Endothelial cell of umbilical vein (primary cell): Measurements from ENCODE around the gene PSMB2. TPM values are rescaled to one million over a fixed set of nuclear protein-coding genes. Genes with fewer than 3 reads are reported as not detected.

Experiments
- BruUV-seq: library from RNA; stranded (reverse); fragments of 400-500 nt; replicated peaks from 2 replicates; lab custom pipeline; 2021; lab: Mats Ljungman, UMichigan
- CTCF ChIA-PET: fragments of 300-600, 350-600 bp; sonication (Branson Sonifier 250); formaldehyde crosslinking; loops from one replicate; lab custom pipeline; 2021; ENCODE audit warnings: antibody characterized with exemption, inconsistent platforms; lab: Charles Lee
- POLR2A ChIA-PET: fragments of 300-600, 350-600 bp; sonication (Branson Sonifier 250); formaldehyde crosslinking; loops from one replicate; lab custom pipeline; 2021; ENCODE audit warnings: antibody characterized with exemption, inconsistent platforms; lab: Charles Lee
- DNase-seq: peaks from one replicate; pipeline ENCODE4 v3.0.0-alpha.2; 2011; ENCODE audit warnings: low read depth, low spot score
- FAIRE-seq: peaks from 2 replicates; lab custom pipeline; 2011; peaks lifted over from hg19 to GRCh38; lab: Jason Lieb, UNC
- H2AFZ ChIP-seq: 2 replicates; pipeline ENCODE4 v1.6.0; 2012; ENCODE audit warnings: low read depth, low read length, control low read depth, inconsistent platforms
- H3K27ac ChIP-seq: 2 replicates; pipeline ENCODE4 v1.5.1; 2011; ENCODE audit warnings: low read depth, mild to moderate bottlenecking, control low read depth, low read length, moderate library complexity; ENCODE audit not compliant: insufficient read depth
- H3K27me3 ChIP-seq, 2 experiments: 2 replicates each; pipeline versions ENCODE4 v1.6.0 to v1.6.1; 2011; ENCODE audit warnings: low read length in 2 of 2, mixed read lengths in 1 of 2; ENCODE audit not compliant: control insufficient read depth in 2 of 2, insufficient read depth in 2 of 2
- H3K36me3 ChIP-seq, 2 experiments: 2 replicates in 1 of 2; 3 replicates in 1 of 2; pipeline ENCODE4 v1.5.1; 2011; ENCODE audit warnings: low read length in 2 of 2, mild to moderate bottlenecking in 1 of 2, moderate library complexity in 1 of 2; ENCODE audit not compliant: control insufficient read depth in 2 of 2, insufficient read depth in 2 of 2; ENCODE audit errors: extremely low read depth in 1 of 2
- H3K4me1 ChIP-seq: 3 replicates; pipeline ENCODE4 v1.5.1; 2011; ENCODE audit warnings: mild to moderate bottlenecking, low read length; ENCODE audit not compliant: control insufficient read depth, insufficient read depth; ENCODE audit errors: extremely low read depth
- H3K4me2 ChIP-seq: 2 replicates; pipeline ENCODE4 v1.6.1; 2011; ENCODE audit warnings: low read length, control low read depth, mixed read lengths; ENCODE audit not compliant: insufficient read depth
- H3K4me3 ChIP-seq, 3 experiments: fragments of 200-600 bp in 1 of 3; sonication (generic), shearing (Covaris generic) in 1 of 3; replicated peaks in 1 of 3; 2 replicates each; pipeline ENCODE4 v1.5.1; 2011 to 2016; ENCODE audit warnings: control low read depth in 3 of 3, low read length in 3 of 3, mild to moderate bottlenecking in 2 of 3, inconsistent platforms in 1 of 3, low read depth in 1 of 3, moderate library complexity in 1 of 3; ENCODE audit not compliant: insufficient read depth in 1 of 3
- H3K79me2 ChIP-seq: 2 replicates; pipeline ENCODE4 v1.6.0; 2012; ENCODE audit warnings: low read length, inconsistent platforms; ENCODE audit not compliant: control insufficient read depth, insufficient read depth
- H3K9ac ChIP-seq: replicated peaks from 2 replicates; pipeline ENCODE3; 2011; ENCODE audit warnings: low read length, control low read depth; ENCODE audit not compliant: insufficient read depth; ENCODE audit errors: extremely low read depth
- H3K9me1 ChIP-seq: replicated peaks from 3 replicates; pipeline ENCODE4 v1.6.0; 2011; ENCODE audit warnings: mild to moderate bottlenecking, low read length; ENCODE audit not compliant: control insufficient read depth, insufficient read depth; ENCODE audit errors: extremely low read depth
- H3K9me3 ChIP-seq: replicated peaks from 2 replicates; pipeline ENCODE4 v1.5.1; 2012; ENCODE audit warnings: low read length, inconsistent platforms; ENCODE audit not compliant: control insufficient read depth, insufficient read depth
- H4K20me1 ChIP-seq: replicated peaks from 2 replicates; pipeline ENCODE3; 2011; ENCODE audit warnings: mild to moderate bottlenecking, low read length; ENCODE audit not compliant: control insufficient read depth, insufficient read depth; ENCODE audit errors: extremely low read depth
- CTCF ChIP-seq, 2 donors: IDR thresholded peaks; 1 replicate in 1 of 2; 2 replicates in 1 of 2; pipeline ENCODE4 v1.5.1; 2011; ENCODE audit warnings: low read length in 2 of 2, mild to moderate bottlenecking in 2 of 2, moderate library complexity in 2 of 2, control low read depth in 1 of 2, inconsistent platforms in 1 of 2, low read depth in 1 of 2; ENCODE audit not compliant: insufficient read depth in 1 of 2; ENCODE audit errors: extremely low read depth in 1 of 2
- EZH2 ChIP-seq: IDR thresholded peaks from 2 replicates; pipeline ENCODE4 v1.6.1; 2012; ENCODE audit warnings: borderline replicate concordance, low read depth, mild to moderate bottlenecking, moderate library complexity, low read length, inconsistent platforms; ENCODE audit not compliant: severe bottlenecking
- FOS ChIP-seq: IDR thresholded peaks from 2 replicates; pipeline ENCODE4 v1.6.1; 2011; ENCODE audit warnings: mild to moderate bottlenecking, low read length, moderate library complexity, borderline replicate concordance; ENCODE audit not compliant: insufficient read depth
- GATA2 ChIP-seq: IDR thresholded peaks from 2 replicates; pipeline ENCODE4 v1.7.0; 2011; ENCODE audit warnings: low read depth, mild to moderate bottlenecking, moderate library complexity, mixed read lengths, low read length; ENCODE audit not compliant: insufficient read length, insufficient read depth
- JUN ChIP-seq: IDR thresholded peaks from 2 replicates; pipeline ENCODE4 v1.6.1; 2011; ENCODE audit warnings: borderline replicate concordance, low read depth; ENCODE audit not compliant: insufficient read length, insufficient read depth
- MYC ChIP-seq: IDR thresholded peaks from one replicate; pipeline ENCODE4 v1.6.1; 2011; ENCODE audit warnings: mild to moderate bottlenecking, low read depth, low read length
- POLR2A ChIP-seq: IDR thresholded peaks from 2 replicates; pipeline ENCODE4 v1.6.1; 2012; ENCODE audit warnings: low read depth, mild to moderate bottlenecking, control low read depth, low read length
- POLR2AphosphoS5 ChIP-seq: IDR thresholded peaks from 2 replicates; pipeline ENCODE4 v1.6.1; 2012; ENCODE audit warnings: low read depth, mild to moderate bottlenecking, control low read depth, low read length, moderate library complexity; ENCODE audit not compliant: insufficient read depth
- dilution Hi-C: fragments of 300-500 bp; cut with MboI; formaldehyde crosslinking; loops from one replicate; pipeline ENCODE4 v1.15.0; 2019; ENCODE audit warnings: low sequenced_read_pairs; ENCODE audit not compliant: extremely low pct_ligation_motif_present
- intact Hi-C: fragments of 100-400 bp; cut with micrococcal nuclease; formaldehyde crosslinking; loops from one replicate; pipeline ENCODE4 v1.10.0; 2022
- polyA plus RNA-seq, 4 experiments: library from polyadenylated mRNA; depleted of rRNA in 3 of 4; stranded (reverse) in 3 of 4; unstranded in 1 of 4; fragments of >200 nt; gene quantifications; 2 replicates each; pipeline versions ENCODE4 v1.2.1 to v1.2.3, GENCODE V29; 2011 to 2012; ENCODE audit warnings: missing spikeins in 1 of 4
- total RNA-seq: library from RNA; stranded (reverse); gene quantifications from 2 replicates; pipeline ENCODE4 v1.2.3, GENCODE V29; 2021
- TF ChIP-seq, protein P1 (sequence below): IDR thresholded peaks from 2 replicates; pipeline ENCODE4 v1.6.1; 2011; ENCODE audit not compliant: insufficient read depth, insufficient read length

PSMB2 gene
- total and polyA plus RNA-seq, 2 donors (not counting 3 experiments of a cell fraction or from before 2014, with no cell fraction given), result 93.6 to 118 TPM

DNA sequence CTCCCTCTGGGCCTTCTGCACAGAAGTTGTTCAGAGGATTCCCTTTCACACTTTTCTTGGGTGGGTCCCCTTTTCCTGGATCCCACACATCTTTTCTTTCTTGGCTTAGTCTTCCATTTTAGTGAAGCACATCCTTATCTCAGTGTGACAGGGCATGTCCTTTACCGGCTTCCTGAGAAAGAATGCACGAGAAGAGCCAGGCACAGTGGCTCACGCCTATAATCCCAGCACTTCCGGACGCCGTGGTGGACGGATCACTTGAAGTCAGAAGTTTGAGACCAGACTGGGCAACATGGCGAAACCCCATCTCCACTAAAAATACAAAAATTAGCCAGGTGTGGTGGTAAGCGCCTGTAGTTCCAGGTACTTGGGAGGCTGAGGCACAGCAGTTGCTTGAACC lies 22.1 kb upstream of the PSMB2 start:
- Histone ChIP-seq H3K9ac (no peak overlapping the region), H3K27ac (no peak overlapping the region), H3K9me1 (no peaks in the 10 kb centered on the region), H3K4me3 (no peak overlapping the region), H4K20me1 (no peaks in the 10 kb centered on the region), H3K79me2 (no peaks in the 10 kb centered on the region), H2AFZ (no peak overlapping the region), H3K36me3 (no peaks in the 10 kb centered on the region), H3K9me3 (no peaks in the 10 kb centered on the region), H3K4me2 (no peak overlapping the region), H3K27me3 (peaks cover 16 to 19% of the 10 kb centered on the region in 2 experiments), H3K4me1 (no peaks in the 10 kb centered on the region)
- dilution Hi-C loops, result no loop called here
- BruUV-seq, result no TSS peak
- intact Hi-C loops, result no loop called here
- DNase-seq, result no peak
- POLR2A ChIA-PET, result no interaction called here
- no peak for TF ChIP-seq JUN
- no peak for TF ChIP-seq POLR2A
- TF ChIP-seq CTCF (IDR thresholded peaks at IDR 0.05; ENCODE audit: extremely low read depth in 1 of 2, insufficient read depth in 1 of 2, low read depth in 1 of 2, low read length in 2 of 2), result no peak
- no peak for TF ChIP-seq MYC
- no peak for TF ChIP-seq GATA2
- TF ChIP-seq FOS, result no peak
- no peak for TF ChIP-seq POLR2AphosphoS5
- TF ChIP-seq, protein P1, sequence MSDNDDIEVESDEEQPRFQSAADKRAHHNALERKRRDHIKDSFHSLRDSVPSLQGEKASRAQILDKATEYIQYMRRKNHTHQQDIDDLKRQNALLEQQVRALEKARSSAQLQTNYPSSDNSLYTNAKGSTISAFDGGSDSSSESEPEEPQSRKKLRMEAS, result no peak
- no peak for TF ChIP-seq EZH2
- no peak for FAIRE-seq
- CTCF ChIA-PET, result no interaction called here
